UCSD-AML1 (cell line): ENCODE results near the gene ZNF747.
"Not testable (repeated sequence)": the region's sequence is repeated elsewhere in the genome, so short reads cannot be mapped to it uniquely, and the experiment has no call there.

Experiments
- DNase-seq: peaks from one replicate; lab custom pipeline; 2025; ENCODE audit not compliant: unreplicated experiment; lab: John Stamatoyannopoulos, UW

The ZNF747 gene

DNA sequence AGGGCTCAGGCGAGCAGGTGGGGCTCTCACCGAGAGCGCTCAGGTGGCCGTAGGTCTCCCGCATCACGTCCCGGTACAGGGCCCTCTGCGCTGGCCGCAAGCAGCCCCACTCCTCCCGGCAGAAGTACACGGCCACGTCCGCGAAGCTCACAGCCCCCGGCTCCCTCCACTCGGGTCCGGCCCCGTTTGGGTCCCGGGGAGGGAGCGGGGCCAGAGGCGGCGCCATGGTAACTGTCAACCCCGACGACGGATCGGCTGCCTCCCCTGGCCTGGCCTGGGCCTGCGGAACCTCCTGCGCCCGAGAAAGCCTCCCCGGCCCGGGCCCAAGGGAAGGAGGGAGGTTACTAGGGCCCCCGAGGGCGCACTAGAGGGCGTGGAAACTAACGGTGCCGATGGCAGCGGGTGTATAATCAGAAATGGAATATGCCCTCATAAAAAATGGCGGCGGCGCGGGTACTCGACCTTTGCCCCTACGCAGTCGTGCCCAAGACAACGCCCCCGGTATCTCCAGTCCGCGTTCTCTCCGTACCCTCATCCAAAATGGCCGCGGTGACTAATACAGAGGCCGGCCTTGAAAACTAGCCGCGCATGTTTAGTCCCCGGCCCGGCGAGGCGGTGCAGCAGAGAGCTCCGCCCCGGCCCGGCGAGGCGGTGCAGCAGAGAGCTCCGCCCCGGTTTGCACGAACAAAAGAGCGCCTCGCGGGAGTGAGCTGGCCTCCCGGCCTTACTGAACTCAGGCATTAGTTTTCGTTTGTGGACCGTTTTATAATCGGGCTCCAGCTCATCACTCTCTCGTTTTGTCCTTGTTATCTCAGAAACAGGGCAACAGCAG, 23.5 kb upstream of the ZNF747 start, which contains the start of gene ZNF764:
Gene ZNF764, minus strand, starts transcription at position 418 of the 832 bp plus-strand sequence. Its CDS starts 192 bp downstream, at position 226.
- peak; percentile 96 for DNase-seq

DNA sequence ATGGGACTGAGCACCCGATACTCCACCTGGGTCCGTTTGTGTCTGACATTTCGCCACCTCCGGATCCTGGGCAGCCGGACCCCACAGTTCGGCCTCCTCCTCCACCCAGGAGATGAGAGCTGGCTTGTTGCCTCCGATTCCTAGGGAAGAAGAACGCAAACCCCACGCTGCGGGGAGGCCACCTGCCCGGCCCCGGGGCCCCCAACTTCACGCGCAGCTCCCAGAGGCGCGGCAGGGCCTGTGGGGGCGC, 23.0 kb upstream of the ZNF747 start:
- no peak for DNase-seq

DNA sequence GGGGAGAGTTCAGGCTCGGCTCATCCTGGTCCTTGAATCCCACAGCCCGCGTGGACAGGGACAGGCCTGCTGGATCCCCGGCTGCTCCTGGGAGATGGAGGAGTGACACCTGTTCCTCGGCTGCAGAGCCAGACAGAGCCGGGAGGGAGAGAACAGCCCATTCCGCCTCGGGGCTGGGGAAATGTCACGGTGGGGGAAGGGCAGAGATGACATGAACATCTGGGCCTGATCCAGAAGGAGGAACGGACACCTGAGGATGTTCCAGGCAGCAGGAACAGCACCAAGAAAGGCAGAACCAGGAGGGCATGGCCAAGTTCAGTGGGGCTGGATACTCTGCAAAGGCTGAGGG, 21.4 kb upstream of the ZNF747 start:
- no peak for DNase-seq

- DNase-seq = no peak
Measured at GRCh38 chr16:30555315-30556124, 20.9 kb upstream of the ZNF747 start.

DNA sequence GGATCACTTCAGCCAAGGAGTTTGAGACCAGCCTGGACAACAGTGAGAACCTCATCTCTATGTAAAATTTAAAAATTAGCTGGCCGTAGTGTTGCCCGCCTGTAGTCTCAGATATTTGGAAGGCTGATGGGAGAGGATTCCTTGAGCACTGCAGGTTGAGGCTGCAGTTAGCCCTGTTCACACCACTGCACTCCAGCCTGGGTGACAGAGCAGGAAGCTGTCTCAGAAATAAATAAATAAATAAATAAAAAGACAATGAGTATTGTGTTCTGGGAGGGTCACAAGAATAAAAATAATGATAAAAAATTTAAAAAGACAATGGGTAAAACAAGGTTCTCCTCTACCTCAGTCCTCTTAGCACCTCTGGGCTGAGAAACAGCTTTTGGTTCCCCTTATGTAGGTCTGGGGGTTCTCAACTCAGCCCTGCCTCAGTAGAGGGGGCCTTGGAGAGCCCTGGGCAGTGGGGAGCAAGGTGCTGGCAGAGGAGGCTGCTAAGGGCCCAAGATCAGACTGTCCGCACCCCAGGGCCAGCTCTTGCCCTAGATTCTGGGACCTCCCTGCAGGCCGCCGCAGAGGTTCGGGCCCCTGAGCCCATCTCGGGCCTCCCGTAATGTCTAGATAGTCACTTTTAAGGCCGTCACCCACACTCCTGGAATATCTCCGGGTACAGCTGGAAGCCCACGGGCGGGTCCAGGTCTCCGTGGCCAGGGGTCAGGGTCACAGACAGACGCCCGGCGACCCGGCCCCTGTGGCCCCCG, 20.1 kb upstream of the ZNF747 start:
- DNase-seq = no peak

- no peak for DNase-seq
Measured at GRCh38 chr16:30553393-30553899, 18.8 kb upstream of the ZNF747 start.

GRCh38 chr16:30552956-30553355, 18.3 kb upstream of the ZNF747 start:
- DNase-seq = no peak

- no peak for DNase-seq
Measured at GRCh38 chr16:30551781-30552180, 17.1 kb upstream of the ZNF747 start.

- DNase-seq = no peak
Measured at GRCh38 chr16:30548416-30549253, 14.0 kb upstream of the ZNF747 start.

- DNase-seq = no peak
Measured at GRCh38 chr16:30546115-30546514, 11.5 kb upstream of the ZNF747 start.

- DNase-seq = no peak
Measured at GRCh38 chr16:30543067-30543466, 8.4 kb upstream of the ZNF747 start.

DNA sequence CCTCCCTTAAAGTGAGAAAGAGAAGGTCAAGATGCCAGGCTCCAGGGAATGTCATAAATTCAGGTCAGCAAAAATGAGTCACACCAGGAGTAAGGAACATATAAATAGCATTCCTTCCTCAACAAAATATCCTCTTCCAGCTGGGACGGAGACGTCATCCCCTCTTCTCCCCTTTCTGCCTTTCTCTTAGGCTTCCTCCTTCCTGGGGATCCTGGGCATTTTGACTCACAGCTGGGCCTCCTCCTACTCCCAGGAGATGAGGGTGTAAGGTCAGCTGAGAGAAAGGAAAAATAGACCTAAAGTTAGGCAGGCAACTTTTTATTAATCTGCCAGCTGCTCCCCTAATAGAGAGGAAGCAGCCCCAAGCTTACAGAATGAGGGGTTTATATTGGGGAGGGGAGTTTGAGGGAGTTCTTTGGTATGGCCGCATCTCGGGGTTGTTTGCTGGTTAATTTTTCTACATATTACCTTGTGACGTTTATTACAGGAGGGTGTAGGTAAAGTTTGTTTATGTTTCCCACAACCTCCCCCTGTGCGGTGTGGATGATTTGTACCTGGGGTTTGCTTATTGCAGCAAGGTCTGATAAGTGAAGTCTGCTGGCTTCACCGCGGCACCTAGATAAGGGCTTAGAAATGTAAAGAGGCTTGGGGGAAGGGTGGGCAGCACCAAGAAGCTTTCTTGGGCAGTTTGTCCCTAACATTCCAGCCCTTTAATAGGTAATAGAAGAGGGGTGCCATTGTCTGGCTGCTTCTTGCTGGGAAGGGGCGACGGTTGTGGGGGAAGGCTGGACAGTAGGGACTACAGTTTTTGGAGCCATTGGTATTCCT, 7.1 kb upstream of the ZNF747 start:
- no peak for DNase-seq

DNA sequence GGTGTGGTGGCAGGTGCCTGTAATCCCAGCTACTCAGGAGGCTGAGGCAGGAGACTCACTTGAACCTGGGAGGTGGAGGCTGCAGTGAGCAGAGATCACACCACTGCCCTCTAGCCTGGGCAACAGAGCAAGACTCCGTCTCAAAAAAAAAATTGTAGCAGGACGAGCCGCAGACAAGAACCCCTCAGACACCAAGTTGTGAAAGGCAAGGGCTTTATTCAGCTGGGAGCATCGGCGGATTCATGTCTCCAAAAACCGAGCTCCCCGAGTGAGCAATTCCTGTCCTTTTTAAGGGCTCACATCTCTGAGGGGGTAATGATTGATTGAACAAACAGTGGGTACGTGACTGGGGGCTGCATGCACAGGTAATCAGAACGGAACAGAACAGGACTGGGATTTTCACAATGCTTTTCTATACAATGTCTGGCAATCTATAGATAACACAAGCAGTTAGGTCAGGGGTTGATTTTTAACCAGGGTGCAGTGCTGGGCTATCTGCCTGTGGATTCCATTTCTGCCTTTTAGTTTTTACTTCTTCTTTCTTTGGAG, 6.3 kb upstream of the ZNF747 start:
- not testable (repeated sequence) for DNase-seq

- not testable (repeated sequence) for DNase-seq
Measured at GRCh38 chr16:30539986-30540526, 5.4 kb upstream of the ZNF747 start.

DNA sequence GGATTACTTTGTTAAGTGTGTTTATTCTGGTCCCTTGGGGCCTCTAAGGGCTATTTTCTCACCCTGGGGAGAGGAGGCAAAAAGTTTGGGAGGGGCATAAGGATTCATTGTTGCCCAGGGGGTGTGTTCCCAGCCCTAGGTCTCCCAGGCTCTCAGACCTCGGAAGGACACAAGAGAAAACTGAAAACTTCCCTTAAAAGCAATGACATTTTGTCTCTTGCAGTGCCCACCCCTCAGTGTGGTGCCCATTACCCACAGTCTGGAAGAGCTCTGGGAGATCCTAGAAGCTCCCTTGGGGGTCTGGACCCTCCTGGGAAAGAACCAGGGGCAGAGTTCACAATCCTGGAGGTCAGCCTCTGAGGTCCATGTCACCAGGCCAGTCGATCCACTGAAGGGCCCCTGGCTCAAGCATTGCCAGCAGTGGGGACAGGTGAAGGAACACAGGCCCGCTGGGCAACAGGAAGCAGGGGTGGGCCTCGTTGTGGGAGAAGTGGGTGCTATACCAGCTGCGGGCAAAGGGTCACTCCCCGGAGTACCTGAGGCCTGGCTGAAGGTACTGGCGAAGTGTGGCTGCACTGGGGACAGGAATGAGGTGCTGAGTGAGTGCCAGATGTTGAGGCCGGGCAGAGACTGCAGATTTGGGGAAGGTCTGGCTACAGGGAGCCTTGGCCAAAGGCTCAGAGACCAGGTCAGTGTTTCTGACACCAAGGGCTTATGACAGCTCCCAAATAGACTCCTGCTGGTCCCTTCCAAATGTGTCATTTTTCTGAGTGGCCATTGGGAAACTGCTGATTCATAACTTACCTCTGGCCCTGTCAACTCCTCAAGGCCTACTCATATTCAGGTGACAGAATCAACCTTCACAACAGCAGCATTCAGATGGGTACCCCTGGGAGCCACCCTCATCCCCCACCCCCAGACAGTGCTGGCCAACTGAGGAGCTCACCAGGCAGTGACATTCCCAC, 4.6 kb upstream of the ZNF747 start:
- no peak for DNase-seq

GRCh38 chr16:30536391-30537024, 1.9 kb upstream of the ZNF747 start:
- not testable (repeated sequence) for DNase-seq

DNA sequence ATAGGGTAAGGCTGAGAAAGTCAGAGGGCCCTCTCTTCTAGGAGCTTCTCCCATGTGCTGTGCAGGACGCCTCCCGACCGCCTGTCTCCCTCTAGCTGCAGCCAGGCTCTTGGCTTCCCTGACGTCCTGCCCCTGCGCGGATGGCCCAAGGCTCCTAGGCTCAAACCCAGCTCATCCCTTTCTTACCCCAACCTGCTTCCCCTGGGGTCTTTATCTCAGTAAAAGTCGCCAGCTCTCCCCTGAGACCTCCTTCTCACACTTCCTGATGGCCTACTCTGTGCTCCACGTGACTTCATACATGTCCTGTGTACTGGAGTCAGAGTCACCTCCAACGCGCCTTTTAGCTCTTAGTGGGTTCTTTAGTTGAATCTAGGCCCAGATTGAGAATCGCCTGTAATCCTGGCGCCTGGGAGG, 1.1 kb upstream of the ZNF747 start:
- peak; percentile 76 for DNase-seq
